Right lobe of liver (tissue), 6 donors: Measurements from ENCODE around the gene GTF3C6. TPM values are rescaled to one million over a fixed set of nuclear protein-coding genes. Genes with fewer than 3 reads are reported as not detected.

Experiments
- ATAC-seq, 4 donors: fragments of 200-7000 bp; cut with Tn5 transposase; one replicate each; pipeline ENCODE4 v1.9.1; 2020; ENCODE audit warnings: mild to moderate bottlenecking in 4 of 4, moderate library complexity in 4 of 4
- DNase-seq, 3 donors: peaks; one replicate each; pipeline ENCODE4 v3.0.0-alpha.2; 2020
- H3K27ac ChIP-seq, 3 donors: fragments of 200-600 bp; one replicate each; pipeline ENCODE4 v1.8.0; 2022
- H3K27me3 ChIP-seq, 2 donors: fragments of 200-600 bp; one replicate each; pipeline ENCODE4 v1.8.0; 2022
- H3K36me3 ChIP-seq, 4 donors: fragments of 200-600 bp; sonication (generic) in 1 of 4; one replicate each; pipeline versions ENCODE4 v1.5.1 to v1.8.0; 2017 to 2022; ENCODE audit warnings: control low read depth in 1 of 4
- H3K4me1 ChIP-seq, 4 donors: fragments of 200-600 bp; sonication (generic) in 1 of 4; one replicate each; pipeline versions ENCODE4 v1.5.1 to v1.8.0; 2017 to 2022; ENCODE audit warnings: control low read depth in 1 of 4
- H3K4me3 ChIP-seq, 3 donors: fragments of 200-600 bp; one replicate each; pipeline ENCODE4 v1.8.0; 2022
- H3K9me3 ChIP-seq, 4 donors: fragments of 200-600 bp; sonication (generic) in 1 of 4; one replicate each; pipeline versions ENCODE4 v1.5.1 to v1.8.0; 2017 to 2022; ENCODE audit warnings: control low read depth in 1 of 4
- POLR2A ChIP-seq: fragments of 450-650 bp; IDR thresholded peaks from one replicate; pipeline ENCODE4 v1.6.1; 2017; ENCODE audit warnings: antibody characterized with exemption, mild to moderate bottlenecking
- WGBS: methylation state at CpG from one replicate; pipeline ENCODE4 v1.1.6; 2018; ENCODE audit warnings: low coverage, low lambda C conversion rate; ENCODE audit not compliant: insufficient coverage; ENCODE audit errors: missing lambda C conversion rate; 5-methylcytosine and 5-hydroxymethylcytosine counted together
- intact Hi-C, 2 donors: fragments of 100-400 bp; cut with DNase I; formaldehyde crosslinking; loops; one replicate each; pipeline versions ENCODE4 v1.11.2 to v1.14.1; 2022
- long read RNA-seq: library from polyadenylated mRNA; unstranded; transcript quantifications from one replicate; pipeline ENCODE4 v2.0.0, GENCODE V29; 2019
- total RNA-seq, 6 experiments: library from RNA; depleted of rRNA in 2 of 6; stranded (reverse); fragments of >200 nt in 2 of 6; fragmentation: NEBNext Ultra II Directional in 3 of 6; extraction: Animal tissue kit (Norgen Biotek cat#: 25700) in 3 of 6; gene quantifications; one replicate each; pipeline versions ENCODE4 v1.1.0 to v1.2.4, GENCODE V29; 2016 to 2023
- TF ChIP-seq, protein P1 (sequence below), 4 donors: fragments of 200-600 bp in 3 of 4; fragments of 450-650 bp in 1 of 4; IDR thresholded peaks; one replicate each; pipeline versions ENCODE4 v1.5.1 to v1.8.0; 2016 to 2022; ENCODE audit warnings: antibody characterized with exemption in 4 of 4, mild to moderate bottlenecking in 2 of 4
- donor health status: DM: no; HTN: yes; CAD: no.
- donor health status: DM: no; HTN: no; CAD: no.
- donor health status: DM: no; HTN: no; CAD: no.
- donor health status: DM: no; HTN: yes; CAD: no.
- donor health status: DM: no; HTN: yes; CAD: no.

The GTF3C6 gene
- 10 to 100 TPM; 21.2 to 47.7 (median 30.8) TPM for total RNA-seq
- long read RNA-seq, transcript GTF3C6-201 (6 exons, 952 nt) = major isoform, 15 of 18 reads
- long read RNA-seq, partial matches to known transcripts = 1 of 18 reads
- long read RNA-seq, other reads (novel, unspliced or antisense) = 2 of 18 reads

- no peaks in the 10 kb centered on the region for H3K27me3 ChIP-seq
- peaks cover 0 to 15% (median 7%) of the 10 kb centered on the region in 4 donors for H3K4me1 ChIP-seq
- peak; percentile 97 to 99 (median 98) for ATAC-seq
- intact Hi-C loops = no loop called here
- peak within 1 kb of the TSS; percentile 76 to 92 (median 91) for H3K27ac ChIP-seq
- under 1% methylated on average over 43 of the region's 70 CpGs for WGBS
- peak; percentile 91 for TF ChIP-seq POLR2A
- TF ChIP-seq, protein P1, sequence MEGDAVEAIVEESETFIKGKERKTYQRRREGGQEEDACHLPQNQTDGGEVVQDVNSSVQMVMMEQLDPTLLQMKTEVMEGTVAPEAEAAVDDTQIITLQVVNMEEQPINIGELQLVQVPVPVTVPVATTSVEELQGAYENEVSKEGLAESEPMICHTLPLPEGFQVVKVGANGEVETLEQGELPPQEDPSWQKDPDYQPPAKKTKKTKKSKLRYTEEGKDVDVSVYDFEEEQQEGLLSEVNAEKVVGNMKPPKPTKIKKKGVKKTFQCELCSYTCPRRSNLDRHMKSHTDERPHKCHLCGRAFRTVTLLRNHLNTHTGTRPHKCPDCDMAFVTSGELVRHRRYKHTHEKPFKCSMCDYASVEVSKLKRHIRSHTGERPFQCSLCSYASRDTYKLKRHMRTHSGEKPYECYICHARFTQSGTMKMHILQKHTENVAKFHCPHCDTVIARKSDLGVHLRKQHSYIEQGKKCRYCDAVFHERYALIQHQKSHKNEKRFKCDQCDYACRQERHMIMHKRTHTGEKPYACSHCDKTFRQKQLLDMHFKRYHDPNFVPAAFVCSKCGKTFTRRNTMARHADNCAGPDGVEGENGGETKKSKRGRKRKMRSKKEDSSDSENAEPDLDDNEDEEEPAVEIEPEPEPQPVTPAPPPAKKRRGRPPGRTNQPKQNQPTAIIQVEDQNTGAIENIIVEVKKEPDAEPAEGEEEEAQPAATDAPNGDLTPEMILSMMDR (IDR thresholded peaks at IDR 0.05) = no peak
- peaks cover 0 to 26% (median 7%) of the 10 kb centered on the region in 4 donors for H3K36me3 ChIP-seq
- peak; percentile 93 to 95 (median 95) for DNase-seq
- H3K4me3 ChIP-seq = peak within 1 kb of the TSS; percentile 74 to 84 (median 78)
- H3K9me3 ChIP-seq = no peaks in the 10 kb centered on the region
These were observed at the start of gene GTF3C6 for GRCh38 chr6:110958329-110959192. Gene GTF3C6 (plus strand): TSS chr6:110958706. CDS start chr6:110958770, 64 bp downstream.

DNA sequence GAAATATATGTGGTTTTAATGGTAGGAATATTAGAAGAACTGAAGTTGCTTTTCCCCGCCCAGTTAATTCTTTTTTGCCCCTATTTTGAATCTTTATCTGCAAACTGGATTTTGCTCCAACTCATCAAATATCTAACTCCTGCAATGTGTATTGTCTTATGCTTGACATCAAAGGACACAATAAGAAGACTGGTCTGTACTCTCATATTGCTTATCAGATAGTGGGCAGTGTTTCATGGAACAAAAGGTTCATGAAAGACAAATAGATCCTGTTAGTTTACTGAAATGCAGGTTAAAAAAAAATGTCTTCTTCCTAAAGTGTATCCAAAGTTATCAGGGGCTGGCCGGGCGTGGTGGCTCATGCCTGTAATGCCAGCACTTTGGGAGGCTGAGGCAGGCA, 27.7 kb upstream of the GTF3C6 start:
- Histone ChIP-seq H3K9me3 (no peaks in the 10 kb centered on the region), H3K4me3 (no peak overlapping the region), H3K27me3 (no peaks in the 10 kb centered on the region), H3K36me3 (no peaks in the 10 kb centered on the region), H3K4me1 (peaks cover 0 to 6% (median 0%) of the 10 kb centered on the region in 4 donors), H3K27ac (no peak overlapping the region)
- intact Hi-C loops = no loop called here
- TF ChIP-seq, protein P1 (IDR thresholded peaks at IDR 0.05) = no peak
- TF ChIP-seq POLR2A = no peak
- 85% methylated on average over 3 of the region's 3 CpGs for WGBS
- DNase-seq (no peak), ATAC-seq (no peak)

GRCh38 chr6:110933912-110934311, 24.6 kb upstream of the GTF3C6 start:
- intact Hi-C loops = no loop called here
- 73% methylated on average over 2 of the region's 2 CpGs for WGBS
- no peak for ATAC-seq

DNA sequence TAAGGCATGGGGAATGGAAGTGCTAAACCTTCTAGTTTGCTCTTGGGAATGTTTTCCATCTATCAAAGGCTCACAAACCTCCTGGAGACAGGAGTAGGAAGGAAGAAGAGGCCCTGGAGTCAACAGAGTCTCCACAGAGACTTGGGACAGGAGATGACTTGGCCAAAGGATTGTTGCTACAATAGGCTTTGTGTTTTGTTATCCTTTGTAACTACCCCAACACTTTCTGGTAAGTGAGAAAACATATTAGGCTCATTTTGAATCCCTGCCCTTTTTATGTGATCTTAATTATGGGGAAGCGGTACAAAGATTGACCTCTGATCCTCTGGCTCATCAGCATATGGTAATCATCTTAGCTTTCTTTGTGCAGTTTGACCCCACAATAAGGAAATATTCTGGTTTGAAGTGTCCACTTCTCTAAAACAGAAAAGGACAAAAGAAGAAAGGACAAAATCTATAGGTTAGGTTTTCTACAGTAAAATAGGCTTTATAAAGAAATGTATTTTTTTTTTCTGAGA, 24.1 kb upstream of the GTF3C6 start:
- Histone ChIP-seq H3K4me3 (no peak overlapping the region), H3K27ac (no peak overlapping the region), H3K36me3 (no peaks in the 10 kb centered on the region), H3K9me3 (no peaks in the 10 kb centered on the region), H3K4me1 (no peaks in the 10 kb centered on the region), H3K27me3 (no peaks in the 10 kb centered on the region)
- intact Hi-C loops = no loop called here
- TF ChIP-seq, protein P1 (IDR thresholded peaks at IDR 0.05) = no peak
- no peak for TF ChIP-seq POLR2A
- ATAC-seq (no peak), DNase-seq (no peak)
- 79% methylated on average over 1 of the region's 1 CpG for WGBS

More at GRCh38 chr6:110933912-110934311, 24.6 kb upstream of the GTF3C6 start:
- Histone ChIP-seq H3K4me3 (no peak overlapping the region), H3K27me3 (no peaks in the 10 kb centered on the region), H3K9me3 (no peaks in the 10 kb centered on the region), H3K36me3 (no peaks in the 10 kb centered on the region), H3K4me1 (no peaks in the 10 kb centered on the region), H3K27ac (no peak overlapping the region)
- DNase-seq = no peak
- no peak for TF ChIP-seq POLR2A
- TF ChIP-seq, protein P1 (IDR thresholded peaks at IDR 0.05) = no peak
